GM12878 (cell line): Measurements from ENCODE around the gene STX10. TPM values are rescaled to one million over a fixed set of nuclear protein-coding genes. Genes with fewer than 3 reads are reported as not detected.

Experiments used
- ATAC-seq: fragments of 200-7000 bp; cut with Tn5 transposase; 3 replicates; pipeline ENCODE4 v1.9.1; 2020; ENCODE audit warnings: mild to moderate bottlenecking, moderate library complexity
- BruUV-seq: library from RNA; stranded (reverse); fragments of 400-500 nt; replicated peaks from 2 replicates; lab custom pipeline; 2021; lab: Mats Ljungman, UMichigan
- CTCF ChIA-PET: fragments of 300-600 bp; sonication (Branson Sonifier 250); formaldehyde crosslinking; extraction: SDS; loops from one replicate; lab custom pipeline; 2021; ENCODE audit warnings: inconsistent platforms; lab: Yijun Ruan, JAX
- POLR2A ChIA-PET: fragments of 350-600 bp; formaldehyde crosslinking; extraction: SDS; loops from one replicate; lab custom pipeline; 2021; ENCODE audit warnings: inconsistent platforms; lab: Charles Lee
- RAD21 ChIA-PET: fragments of 300-600 bp; sonication (Branson Sonifier 250); formaldehyde crosslinking; loops from one replicate; lab custom pipeline; 2023; ENCODE audit warnings: antibody characterized with exemption; ENCODE audit not compliant: unreplicated experiment; lab: Charles Lee
- SMC1A ChIA-PET: fragments of 300-600 bp; sonication (Branson Sonifier 250); formaldehyde crosslinking; loops from one replicate; lab custom pipeline; 2023; ENCODE audit not compliant: unreplicated experiment, uncharacterized antibody; lab: Charles Lee
- DNase-seq: peaks from one replicate; pipeline ENCODE4 v3.0.0-alpha.2; 2011; ENCODE audit warnings: low read depth, low spot score
- FAIRE-seq: peaks from 3 replicates; lab custom pipeline; 2011; peaks lifted over from hg19 to GRCh38; lab: Jason Lieb, UNC
- H2AFZ ChIP-seq: 2 replicates; pipeline ENCODE4 v1.6.0; 2011; ENCODE audit warnings: low read depth, low read length, control low read depth; ENCODE audit not compliant: control insufficient read depth
- H3K27ac ChIP-seq: 2 replicates; pipeline ENCODE4 v1.5.1; 2011; ENCODE audit warnings: control low read depth; ENCODE audit not compliant: control insufficient read depth, insufficient read depth
- H3K27me3 ChIP-seq, 2 experiments: replicated peaks in 1 of 2; 2 replicates each; pipeline versions ENCODE4 v1.6.0 to v1.6.1; 2011; ENCODE audit warnings: low read length in 1 of 2; ENCODE audit not compliant: control insufficient read depth in 2 of 2, insufficient read depth in 2 of 2
- H3K36me3 ChIP-seq, 2 experiments: 2 replicates each; pipeline ENCODE4 v1.5.1; 2011; ENCODE audit warnings: low read length in 1 of 2; ENCODE audit not compliant: control insufficient read depth in 2 of 2, insufficient read depth in 2 of 2
- H3K4me1 ChIP-seq: 2 replicates; pipeline ENCODE4 v1.6.1; 2011; ENCODE audit warnings: mild to moderate bottlenecking, low read length, moderate library complexity, mixed read lengths; ENCODE audit not compliant: control insufficient read depth, insufficient read depth
- H3K4me2 ChIP-seq: 2 replicates; pipeline ENCODE4 v1.6.0; 2011; ENCODE audit warnings: control low read depth; ENCODE audit not compliant: control insufficient read depth, insufficient read depth
- H3K4me3 ChIP-seq: fragments of 200-600 bp; sonication (generic); 2 replicates; pipeline ENCODE4 v1.5.1; 2016
- H3K79me2 ChIP-seq: 2 replicates; pipeline ENCODE4 v1.6.0; 2011; ENCODE audit warnings: low read length; ENCODE audit not compliant: control insufficient read depth, insufficient read depth
- H3K9ac ChIP-seq: 2 replicates; pipeline ENCODE4 v1.8.0; 2011; ENCODE audit warnings: low read length, control low read depth, mixed read lengths; ENCODE audit not compliant: control insufficient read depth, insufficient read depth
- H3K9me3 ChIP-seq: replicated peaks from 3 replicates; pipeline ENCODE4 v1.5.1; 2011; ENCODE audit warnings: mild to moderate bottlenecking, low read length; ENCODE audit not compliant: control insufficient read depth, insufficient read depth
- H4K20me1 ChIP-seq: 2 replicates; pipeline ENCODE4 v1.6.0; 2011; ENCODE audit not compliant: control insufficient read depth, insufficient read depth
- BHLHE40 ChIP-seq, 2 experiments: fragments of 450-650 bp in 1 of 2; IDR thresholded peaks; 2 replicates each; pipeline ENCODE4 v1.6.1; 2011 to 2017; ENCODE audit warnings: low read depth in 2 of 2, borderline replicate concordance in 1 of 2, improper control_type of control experiment in 1 of 2, low read length in 1 of 2, mild to moderate bottlenecking in 1 of 2
- CBFB ChIP-seq: IDR thresholded peaks from 2 replicates; pipeline ENCODE4 v1.6.1; 2016; ENCODE audit warnings: antibody characterized with exemption, low read depth
- EED ChIP-seq: sonication (generic); IDR thresholded peaks from 2 replicates; pipeline ENCODE4 v1.6.1; 2016; ENCODE audit warnings: antibody characterized with exemption, low read depth
- EGR1 ChIP-seq, 2 experiments: IDR thresholded peaks; 1 replicate in 1 of 2; 2 replicates in 1 of 2; pipeline ENCODE4 v1.6.1; 2011 to 2012; ENCODE audit warnings: low read depth in 2 of 2, low read length in 2 of 2, borderline replicate concordance in 1 of 2, mild to moderate bottlenecking in 1 of 2, moderate library complexity in 1 of 2
- GABPA ChIP-seq: IDR thresholded peaks from 2 replicates; pipeline ENCODE4 v1.6.1; 2014; ENCODE audit warnings: antibody characterized with exemption, low read depth, mild to moderate bottlenecking, inconsistent platforms
- HDAC6 ChIP-seq: fragments of 200-600 bp; sonication (generic); IDR thresholded peaks from one replicate; pipeline ENCODE4 v1.8.0; 2017; ENCODE audit warnings: antibody characterized with exemption; ENCODE audit not compliant: unreplicated experiment
- IKZF1 ChIP-seq: fragments of 450-650 bp; conservative IDR thresholded peaks from 2 replicates; pipeline ENCODE4 v1.6.1; 2017; ENCODE audit warnings: antibody characterized with exemption, mild to moderate bottlenecking
- JUNB ChIP-seq: IDR thresholded peaks from 2 replicates; pipeline ENCODE4 v1.6.1; 2016; ENCODE audit warnings: antibody characterized with exemption, mild to moderate bottlenecking
- MEF2B ChIP-seq: fragments of 450-650 bp; IDR thresholded peaks from 2 replicates; pipeline ENCODE4 v1.6.1; 2018; ENCODE audit warnings: mild to moderate bottlenecking, moderate library complexity; ENCODE audit not compliant: partially characterized antibody, poor library complexity, severe bottlenecking
- NR2C1 ChIP-seq: fragments of 450-650 bp; IDR thresholded peaks from 2 replicates; pipeline ENCODE4 v1.6.1; 2017; ENCODE audit warnings: antibody characterized with exemption, mild to moderate bottlenecking, moderate library complexity
- NR2F1 ChIP-seq: fragments of 450-650 bp; conservative IDR thresholded peaks from 2 replicates; pipeline ENCODE4 v1.6.1; 2017; ENCODE audit warnings: mild to moderate bottlenecking
- PAX5 ChIP-seq: IDR thresholded peaks from 2 replicates; pipeline ENCODE4 v1.6.1; 2011; ENCODE audit warnings: low read depth, low read length, borderline replicate concordance
- PAX8 ChIP-seq: fragments of 450-650 bp; IDR thresholded peaks from 2 replicates; pipeline ENCODE4 v1.6.1; 2017; ENCODE audit warnings: mild to moderate bottlenecking, moderate library complexity
- RAD21 ChIP-seq: IDR thresholded peaks from 2 replicates; pipeline ENCODE4 v1.6.1; 2011; ENCODE audit warnings: mild to moderate bottlenecking, low read depth, low read length, moderate library complexity; ENCODE audit not compliant: insufficient read depth
- RAD51 ChIP-seq: fragments of 450-650 bp; IDR thresholded peaks from 2 replicates; pipeline ENCODE4 v1.6.1; 2016; ENCODE audit warnings: moderate library complexity, mild to moderate bottlenecking, inconsistent platforms
- RELA ChIP-seq: fragments of 450-650 bp; IDR thresholded peaks from 2 replicates; pipeline ENCODE4 v1.8.0; 2014; ENCODE audit warnings: borderline replicate concordance; ENCODE audit not compliant: partially characterized antibody
- SMAD1 ChIP-seq: fragments of 450-650 bp; IDR thresholded peaks from 2 replicates; pipeline ENCODE4 v1.6.1; 2018; ENCODE audit warnings: mild to moderate bottlenecking, low read depth; ENCODE audit not compliant: partially characterized antibody
- SMAD5 ChIP-seq: IDR thresholded peaks from 2 replicates; pipeline ENCODE4 v1.6.1; 2016; ENCODE audit warnings: antibody characterized with exemption, low read depth
- YBX1 ChIP-seq: fragments of 450-650 bp; IDR thresholded peaks from 2 replicates; pipeline ENCODE4 v1.6.1; 2016; ENCODE audit warnings: antibody characterized with exemption
- WGBS: methylation state at CpG from one replicate; pipeline ENCODE4 v1.1.6; 2016; ENCODE audit warnings: low lambda C conversion rate; ENCODE audit not compliant: insufficient replicate concordance, insufficient coverage; ENCODE audit errors: missing lambda C conversion rate; 5-methylcytosine and 5-hydroxymethylcytosine counted together
- in situ Hi-C: fragments of 300-500 bp; cut with MboI; formaldehyde crosslinking; loops from 9 replicates; pipeline ENCODE4 v1.14.3; 2018; ENCODE audit warnings: mixed read lengths
- intact Hi-C: fragments of 100-400 bp; cut with micrococcal nuclease; formaldehyde crosslinking; loops from one replicate; pipeline ENCODE4 v1.14.2; 2022; ENCODE audit not compliant: unreplicated experiment
- polyA plus RNA-seq, 11 experiments: library from polyadenylated mRNA; depleted of rRNA in 4 of 11; unstranded in 6 of 11; stranded (reverse) in 5 of 11; fragments of >200 nt; fragmentation: Nextera tagmentation in 4 of 11; fragmentation: Illumina TruSeq in 1 of 11; extraction: Ambion mirVana in 4 of 11; extraction: Trizol in 1 of 11; gene quantifications; 1 replicate in 1 of 11; 2 replicates in 10 of 11; pipeline versions ENCODE4 v1.2.1 to v1.2.3, GENCODE V29; 2011 to 2016; ENCODE audit warnings: inconsistent platforms in 2 of 11, missing spikeins in 2 of 11, low read depth in 1 of 11
- total RNA-seq, 4 experiments: library from RNA; depleted of rRNA in 3 of 4; stranded (reverse); fragments of >200 nt in 3 of 4; fragmentation: Illumina TruSeq in 1 of 4; extraction: Trizol in 1 of 4; gene quantifications; 2 replicates each; pipeline versions ENCODE4 v1.2.1 to v1.2.3, GENCODE V29; 2013 to 2021
- TF ChIP-seq, protein P1 (sequence below), 3 experiments: IDR thresholded peaks in 2 of 3; conservative IDR thresholded peaks in 1 of 3; 2 replicates each; pipeline ENCODE4 v1.5.1; 2011; ENCODE audit warnings: low read depth in 3 of 3, low read length in 3 of 3, mild to moderate bottlenecking in 3 of 3, control low read depth in 2 of 3, moderate library complexity in 2 of 3, inconsistent platforms in 1 of 3, mixed read lengths in 1 of 3; ENCODE audit not compliant: control insufficient read depth in 2 of 3, insufficient read depth in 1 of 3; ENCODE audit errors: extremely low read depth in 1 of 3

Gene STX10
- total and polyA plus RNA-seq, 10 of the 15 experiments (the other 5 are each of a cell fraction or from before 2014, with no cell fraction given) = 0.56 to 76.1 (median 47.6) TPM

DNA sequence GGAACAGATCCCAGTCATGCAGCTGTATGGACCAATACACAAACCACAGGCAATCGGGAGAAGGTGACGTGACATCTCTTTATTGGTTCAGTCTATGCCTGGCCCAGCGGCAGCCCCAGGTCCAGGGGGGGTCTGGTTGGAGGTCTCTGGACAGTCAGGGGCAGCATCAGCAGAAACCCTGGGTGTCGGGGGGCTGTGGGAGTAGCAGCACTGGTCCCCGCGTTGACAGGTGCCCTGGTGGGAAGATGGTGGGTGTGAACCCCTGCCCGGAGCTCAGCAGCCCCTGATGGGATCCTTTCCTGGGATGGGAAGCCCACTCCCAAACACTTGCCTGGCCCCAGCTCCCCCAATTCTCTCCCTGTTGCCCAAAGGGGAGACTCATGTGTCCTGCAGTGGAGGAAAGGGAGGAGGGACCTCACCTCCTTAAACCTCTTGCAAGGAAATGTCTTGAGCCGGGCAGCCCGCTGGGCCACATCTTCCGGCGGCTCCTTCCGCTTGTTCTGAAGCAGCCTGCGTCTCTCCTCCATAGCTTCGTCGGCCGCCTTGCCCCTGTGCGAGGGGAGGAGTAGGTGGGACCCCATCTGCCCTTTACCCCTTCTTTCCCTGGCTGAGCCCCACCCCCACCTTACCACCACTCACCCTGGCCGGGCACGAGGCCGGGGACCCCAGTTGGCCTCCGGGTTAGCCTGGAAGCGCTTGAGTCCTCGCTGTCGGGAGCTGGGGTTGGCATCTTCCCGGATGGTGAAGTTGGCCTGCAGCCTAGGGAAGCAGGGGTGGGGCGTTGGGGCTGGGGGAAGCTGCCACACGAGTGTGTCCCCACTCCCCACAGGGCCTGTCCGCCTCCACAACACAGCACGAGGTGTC lies 45.1 kb downstream of the STX10 start (continued):
- TF ChIP-seq IKZF1 = no peak
- TF ChIP-seq NR2C1 = no peak
- no peak for TF ChIP-seq BHLHE40 (IDR thresholded peaks at IDR 0.05; ENCODE audit: borderline replicate concordance in 1 of 2, low read depth in 2 of 2, low read length in 1 of 2)
- no peak for TF ChIP-seq RAD51
- no peak for TF ChIP-seq HDAC6
- no peak for TF ChIP-seq YBX1
- no peak for TF ChIP-seq SMAD5
- no peak for TF ChIP-seq SMAD1

DNA sequence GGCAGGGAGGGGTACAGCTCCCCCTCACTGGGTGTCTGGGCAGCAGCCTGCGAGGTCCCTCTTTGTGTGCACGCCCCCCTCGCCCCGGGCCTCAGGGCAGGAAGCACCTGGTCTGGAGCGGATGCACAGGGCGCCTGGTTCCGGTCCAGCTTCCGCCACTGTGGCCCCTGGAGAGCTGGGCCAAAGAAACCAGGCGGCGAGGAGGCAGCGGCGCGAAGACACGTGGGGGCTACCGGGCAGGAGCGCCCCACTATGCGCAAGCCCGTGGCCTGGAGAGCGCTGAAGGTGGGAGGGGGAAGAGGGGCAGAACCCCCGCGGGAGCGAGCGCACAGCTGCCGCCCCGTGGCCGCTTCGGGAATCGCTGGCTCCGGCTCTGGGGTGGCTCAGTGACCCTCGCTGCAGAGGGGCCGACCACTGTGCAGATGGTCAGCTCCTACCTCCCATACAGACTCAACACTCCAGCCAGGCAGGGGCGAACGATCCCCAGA lies 45.8 kb downstream of the STX10 start:
- ChIA-PET CTCF (interaction anchor here (0.8 to 3.8 kb wide), 14 partner anchors 9 to 240 kb away, joined by 3 to 13 read pairs (median 4); partner anchors contain the start of genes IER2 and STX10), RAD21 (interaction anchor here (0.5 to 3.3 kb wide), 8 partner anchors 10 to 1026 kb away, joined by 3 to 18 read pairs (median 3); partner anchors contain the start of gene NACC1), SMC1A (interaction anchor here (0.9 to 2.0 kb wide), 4 partner anchors 13 to 40 kb away, joined by 3 to 6 read pairs (median 4); partner anchors contain the start of gene NACC1), POLR2A (interaction anchor here (2.3 kb wide), 1 partner anchor 13 kb away, joined by 7 read pairs; the partner anchor contains the start of genes NACC1 and TRMT1)
- FAIRE-seq (no peak), DNase-seq (no peak), ATAC-seq (peak; percentile 45)
- intact Hi-C loops (loop anchor here (5.0 kb wide), 2 partner anchors 48 to 158 kb away; partner anchors contain the start of genes IER2 and STX10), in situ Hi-C loops (no loop called here)
- Histone ChIP-seq H4K20me1 (no peaks in the 10 kb centered on the region), H3K9me3 (no peaks in the 10 kb centered on the region; the same call in 2 of the 3 replicates), H3K4me2 (peak overlapping the region; percentile 81), H3K27me3 (no peaks in the 10 kb centered on the region), H3K27ac (peak overlapping the region; percentile 90), H2AFZ (peak overlapping the region; percentile 40), H3K9ac (peak overlapping the region; percentile 68), H3K36me3 (peaks cover 2 to 3% of the 10 kb centered on the region in 2 experiments; a peak in 2 of 4 replicates), H3K4me1 (peaks cover 41% of the 10 kb centered on the region), H3K4me3 (peak overlapping the region; percentile 61), H3K79me2 (peaks cover 5% of the 10 kb centered on the region; the same call in 1 of the 2 replicates)
- WGBS = under 1% methylated on average over 33 of the region's 33 CpGs
- no TSS peak for BruUV-seq
- peak; percentile 70 for TF ChIP-seq MEF2B
- TF ChIP-seq GABPA = peak; percentile 76
- TF ChIP-seq CBFB = no peak
- peak in 1 of 2 experiments; percentile 58; a peak in 2 of 3 replicates for TF ChIP-seq EGR1 (IDR thresholded peaks at IDR 0.05; ENCODE audit: borderline replicate concordance in 1 of 2, low read depth in 2 of 2, low read length in 2 of 2)
- TF ChIP-seq RAD21 = peak; percentile 45; the same call in 1 of the 2 replicates
- TF ChIP-seq PAX5 = peak; percentile 17; the same call in 1 of the 2 replicates
- no peak for TF ChIP-seq PAX8
- peak; percentile 26; the same call in 1 of the 2 replicates for TF ChIP-seq EED
- no peak for TF ChIP-seq RELA
- peak; percentile 45; the same call in 1 of the 2 replicates for TF ChIP-seq NR2F1
- no peak for TF ChIP-seq JUNB
- TF ChIP-seq HDAC6 = no peak
- TF ChIP-seq, protein P1, sequence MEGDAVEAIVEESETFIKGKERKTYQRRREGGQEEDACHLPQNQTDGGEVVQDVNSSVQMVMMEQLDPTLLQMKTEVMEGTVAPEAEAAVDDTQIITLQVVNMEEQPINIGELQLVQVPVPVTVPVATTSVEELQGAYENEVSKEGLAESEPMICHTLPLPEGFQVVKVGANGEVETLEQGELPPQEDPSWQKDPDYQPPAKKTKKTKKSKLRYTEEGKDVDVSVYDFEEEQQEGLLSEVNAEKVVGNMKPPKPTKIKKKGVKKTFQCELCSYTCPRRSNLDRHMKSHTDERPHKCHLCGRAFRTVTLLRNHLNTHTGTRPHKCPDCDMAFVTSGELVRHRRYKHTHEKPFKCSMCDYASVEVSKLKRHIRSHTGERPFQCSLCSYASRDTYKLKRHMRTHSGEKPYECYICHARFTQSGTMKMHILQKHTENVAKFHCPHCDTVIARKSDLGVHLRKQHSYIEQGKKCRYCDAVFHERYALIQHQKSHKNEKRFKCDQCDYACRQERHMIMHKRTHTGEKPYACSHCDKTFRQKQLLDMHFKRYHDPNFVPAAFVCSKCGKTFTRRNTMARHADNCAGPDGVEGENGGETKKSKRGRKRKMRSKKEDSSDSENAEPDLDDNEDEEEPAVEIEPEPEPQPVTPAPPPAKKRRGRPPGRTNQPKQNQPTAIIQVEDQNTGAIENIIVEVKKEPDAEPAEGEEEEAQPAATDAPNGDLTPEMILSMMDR (IDR thresholded peaks at IDR 0.05 in 2 of 3, conservative IDR thresholded peaks at IDR 0.05 in 1 of 3; ENCODE audit: control insufficient read depth in 2 of 3, extremely low read depth in 1 of 3, insufficient read depth in 1 of 3, low read depth in 3 of 3, low read length in 3 of 3) = peak; percentile 79 to 99 (median 96)
